H9 (cell line): ENCODE measurements around the gene ATAD3B. TPM values are rescaled to one million over a fixed set of nuclear protein-coding genes. Genes with fewer than 3 reads are reported as not detected.
A peak's percentile ranks its signal among the peaks of the same experiment; 100 is the strongest.

Source experiments
- DNase-seq: peaks from one replicate; pipeline ENCODE4 v3.0.0-alpha.2; 2017
- H2AFZ ChIP-seq: one replicate; pipeline ENCODE4 v1.6.1; 2013; ENCODE audit warnings: mild to moderate bottlenecking, low read length, control low read depth, moderate library complexity
- H2AK5ac ChIP-seq: 2 replicates; pipeline ENCODE4 v1.6.1; 2013; ENCODE audit warnings: low read length, control low read depth, mixed read lengths; ENCODE audit not compliant: insufficient read length
- H2BK120ac ChIP-seq: one replicate; pipeline ENCODE4 v1.6.1; 2013; ENCODE audit warnings: low read depth, mild to moderate bottlenecking, low read length, control low read depth, inconsistent platforms; ENCODE audit not compliant: poor library complexity, severe bottlenecking
- H2BK12ac ChIP-seq: 2 replicates; pipeline ENCODE4 v1.6.1; 2013; ENCODE audit warnings: low read length, control low read depth, mixed read lengths, low read depth; ENCODE audit not compliant: insufficient read length
- H2BK15ac ChIP-seq: 2 replicates; pipeline ENCODE4 v1.6.1; 2013; ENCODE audit warnings: low read depth, low read length, control low read depth
- H2BK20ac ChIP-seq: one replicate; pipeline ENCODE4 v1.6.1; 2013; ENCODE audit warnings: low read depth, mild to moderate bottlenecking, low read length, control low read depth, inconsistent platforms; ENCODE audit not compliant: poor library complexity, severe bottlenecking
- H2BK5ac ChIP-seq: 2 replicates; pipeline ENCODE4 v1.6.1; 2013; ENCODE audit warnings: low read length, control low read depth, mixed read lengths; ENCODE audit not compliant: insufficient read length
- H3K14ac ChIP-seq: 2 replicates; pipeline ENCODE4 v1.6.1; 2013; ENCODE audit warnings: low read length, control low read depth; ENCODE audit not compliant: insufficient read depth
- H3K18ac ChIP-seq: 2 replicates; pipeline ENCODE4 v1.6.1; 2013; ENCODE audit warnings: low read depth, mild to moderate bottlenecking, mixed read lengths, low read length, control low read depth; ENCODE audit not compliant: insufficient read length
- H3K23ac ChIP-seq: 2 replicates; pipeline ENCODE4 v1.6.1; 2013; ENCODE audit warnings: low read length, control low read depth, mixed read lengths, low read depth; ENCODE audit not compliant: insufficient read length
- H3K23me2 ChIP-seq: 2 replicates; pipeline ENCODE4 v1.6.1; 2013; ENCODE audit warnings: low read depth, mild to moderate bottlenecking, mixed read lengths, low read length, control low read depth; ENCODE audit not compliant: insufficient read length, poor library complexity, severe bottlenecking
- H3K27ac ChIP-seq: 2 replicates; pipeline ENCODE4 v1.5.1; 2013; ENCODE audit warnings: low read length, control low read depth, mixed read lengths, low read depth; ENCODE audit not compliant: insufficient read length
- H3K27me3 ChIP-seq: 2 replicates; pipeline ENCODE4 v1.6.1; 2013; ENCODE audit warnings: low read length, control low read depth, inconsistent platforms; ENCODE audit not compliant: insufficient read depth
- H3K4ac ChIP-seq: 2 replicates; pipeline ENCODE4 v1.6.1; 2013; ENCODE audit warnings: low read depth, mild to moderate bottlenecking, control low read depth, inconsistent platforms, low read length, moderate library complexity
- H3K4me1 ChIP-seq: 2 replicates; pipeline ENCODE4 v1.6.1; 2013; ENCODE audit warnings: low read length, control low read depth, inconsistent platforms; ENCODE audit not compliant: insufficient read depth
- H3K4me2 ChIP-seq: 2 replicates; pipeline ENCODE4 v1.6.1; 2013; ENCODE audit warnings: low read length, control low read depth, mixed read lengths; ENCODE audit not compliant: insufficient read length, insufficient read depth
- H3K56ac ChIP-seq: 2 replicates; pipeline ENCODE4 v1.6.1; 2013; ENCODE audit warnings: low read depth, mild to moderate bottlenecking, mixed read lengths, low read length, control low read depth; ENCODE audit not compliant: insufficient read length
- H3K79me1 ChIP-seq: 2 replicates; pipeline ENCODE4 v1.6.1; 2013; ENCODE audit warnings: low read depth, mild to moderate bottlenecking, moderate library complexity, low read length, control low read depth, inconsistent platforms; ENCODE audit not compliant: insufficient read depth, poor library complexity, severe bottlenecking
- H3K79me2 ChIP-seq: 2 replicates; pipeline ENCODE4 v1.6.1; 2013; ENCODE audit warnings: low read length, control low read depth, inconsistent platforms; ENCODE audit not compliant: insufficient read depth
- H3K9ac ChIP-seq: 2 replicates; pipeline ENCODE4 v1.6.1; 2013; ENCODE audit warnings: low read length, control low read depth, mixed read lengths; ENCODE audit not compliant: insufficient read length; ENCODE audit errors: extremely low read depth
- H3K9me3 ChIP-seq: one replicate; pipeline ENCODE4 v1.6.1; 2013; ENCODE audit warnings: low read depth, low read length, inconsistent platforms; ENCODE audit not compliant: control insufficient read depth
- H3T11ph ChIP-seq: one replicate; pipeline ENCODE4 v1.6.1; 2013; ENCODE audit warnings: mild to moderate bottlenecking, low read length, control low read depth, inconsistent platforms
- H4K20me1 ChIP-seq: one replicate; pipeline ENCODE4 v1.6.1; 2013; ENCODE audit not compliant: control insufficient read depth, insufficient read length, insufficient read depth
- H4K5ac ChIP-seq: 2 replicates; pipeline ENCODE4 v1.6.1; 2013; ENCODE audit warnings: low read depth, mild to moderate bottlenecking, mixed read lengths, low read length, control low read depth; ENCODE audit not compliant: insufficient read length
- H4K8ac ChIP-seq: replicated peaks from 2 replicates; pipeline ENCODE4 v1.6.1; 2013; ENCODE audit warnings: low read length, control low read depth, mixed read lengths, low read depth; ENCODE audit not compliant: insufficient read length
- H4K91ac ChIP-seq: 2 replicates; pipeline ENCODE4 v1.6.1; 2013; ENCODE audit warnings: low read depth, mild to moderate bottlenecking, moderate library complexity, mixed read lengths, low read length, control low read depth; ENCODE audit not compliant: insufficient read length
- H3K27ac Mint-ChIP-seq, 3 experiments: 2 replicates in 2 of 3; 3 replicates in 1 of 3; pipeline ENCODE4 v1.8.0; 2020 to 2021; ENCODE audit warnings: mixed read lengths in 3 of 3, mild to moderate bottlenecking in 1 of 3, moderate library complexity in 1 of 3
- H3K27me3 Mint-ChIP-seq: 2 replicates; pipeline ENCODE4 v1.8.0; 2021; ENCODE audit warnings: low read depth, mild to moderate bottlenecking, moderate library complexity, mixed read lengths
- H3K36me3 Mint-ChIP-seq, 3 experiments: 2 replicates in 2 of 3; 3 replicates in 1 of 3; pipeline ENCODE4 v1.8.0; 2020 to 2021; ENCODE audit warnings: low read depth in 3 of 3, mixed read lengths in 3 of 3; ENCODE audit not compliant: insufficient read depth in 1 of 3
- H3K4me1 Mint-ChIP-seq, 2 experiments: 2 replicates each; pipeline ENCODE4 v1.8.0; 2020; ENCODE audit warnings: mixed read lengths in 2 of 2
- H3K4me3 Mint-ChIP-seq, 2 experiments: 2 replicates in 1 of 2; 3 replicates in 1 of 2; pipeline ENCODE4 v1.8.0; 2020 to 2021; ENCODE audit warnings: mild to moderate bottlenecking in 2 of 2, mixed read lengths in 2 of 2, moderate library complexity in 1 of 2
- H3K9me3 Mint-ChIP-seq, 2 experiments: 2 replicates in 1 of 2; 3 replicates in 1 of 2; pipeline ENCODE4 v1.8.0; 2020; ENCODE audit warnings: mild to moderate bottlenecking in 2 of 2, mixed read lengths in 2 of 2, moderate library complexity in 1 of 2
- WGBS: extraction: QIAGEN DNeasy Blood & Tissue Kit; methylation state at CpG from one replicate; pipeline ENCODE4 v1.1.7; 2013; ENCODE audit warnings: missing lambda C conversion rate, low lambda C conversion rate, mixed read lengths; ENCODE audit not compliant: insufficient read length; ENCODE audit errors: extremely low coverage; 5-methylcytosine and 5-hydroxymethylcytosine counted together
- total RNA-seq: library from RNA; stranded (reverse); gene quantifications from 2 replicates; pipeline ENCODE4 v1.2.1, GENCODE V29; 2021
- TF ChIP-seq, protein P1 (sequence below): fragments of 200-600 bp; sonication (generic); conservative IDR thresholded peaks from 3 replicates; pipeline ENCODE4 v1.8.0; 2021; ENCODE audit warnings: antibody characterized with exemption, mild to moderate bottlenecking

Gene ATAD3B
- total RNA-seq, 1 experiment from 2014 or later = 78.6 TPM

DNA sequence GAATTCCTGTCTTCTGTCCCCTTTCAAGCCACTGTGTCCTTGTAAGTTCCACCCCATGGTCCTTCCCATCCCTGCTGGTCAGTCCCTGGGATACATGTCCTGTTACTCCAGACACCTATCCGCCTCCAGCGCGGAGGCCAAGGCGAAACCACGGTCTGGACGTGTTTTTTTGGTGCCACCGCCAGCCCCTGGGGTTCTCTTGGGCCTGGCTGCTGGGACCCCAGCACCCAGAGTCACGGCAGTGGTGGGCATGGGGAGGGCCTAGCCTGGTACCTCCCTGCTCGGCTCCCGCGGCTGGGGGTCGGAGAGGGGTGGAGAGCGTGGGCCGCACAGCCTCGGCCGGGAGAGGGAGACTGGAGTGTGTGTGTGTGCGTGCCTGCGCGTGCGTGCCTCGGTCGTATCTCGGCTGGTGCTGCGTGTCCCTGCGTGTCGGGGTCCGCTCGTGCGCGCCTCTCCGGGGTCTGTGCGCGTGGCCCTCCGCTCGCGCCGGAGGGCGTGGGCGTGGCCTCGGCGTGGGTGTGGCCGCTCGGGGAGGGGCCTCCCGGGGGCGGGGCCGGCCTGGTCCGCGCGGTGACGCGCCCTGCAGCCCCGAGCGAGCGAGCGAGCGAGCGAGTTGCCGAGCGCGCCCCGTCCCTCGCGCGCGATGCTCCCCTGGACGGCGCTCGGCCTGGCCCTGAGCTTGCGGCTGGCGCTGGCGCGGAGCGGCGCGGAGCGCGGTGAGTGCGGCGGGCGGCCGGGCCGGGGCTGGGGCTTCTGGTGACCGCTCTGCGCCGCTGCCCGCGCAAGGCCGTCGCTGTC is 36.3 kb upstream of the ATAD3B start, which contains the start of gene VWA1:
VWA1 (plus strand) TSS at position 585 of the 798 bp plus-strand sequence; CDS start at position 644, 59 bp downstream.
- WGBS = no CpG with 5 or more reads among the region's 89 CpGs
- H4K5ac ChIP-seq = no peak within 1 kb of the TSS
- no peak within 1 kb of the TSS for H3K56ac ChIP-seq
- peaks cover 2% of the 10 kb centered on the region; the same call in 1 of the 2 replicates for H3K4me1 ChIP-seq
- peak within 1 kb of the TSS; percentile 28 to 58 (median 34); a peak in 1 of 7 replicates for H3K27ac Mint-ChIP-seq
- H3K27ac ChIP-seq = no peak within 1 kb of the TSS
- no peaks in the 10 kb centered on the region; a peak in 1 of 7 replicates for H3K36me3 Mint-ChIP-seq
- TF ChIP-seq, protein P1, sequence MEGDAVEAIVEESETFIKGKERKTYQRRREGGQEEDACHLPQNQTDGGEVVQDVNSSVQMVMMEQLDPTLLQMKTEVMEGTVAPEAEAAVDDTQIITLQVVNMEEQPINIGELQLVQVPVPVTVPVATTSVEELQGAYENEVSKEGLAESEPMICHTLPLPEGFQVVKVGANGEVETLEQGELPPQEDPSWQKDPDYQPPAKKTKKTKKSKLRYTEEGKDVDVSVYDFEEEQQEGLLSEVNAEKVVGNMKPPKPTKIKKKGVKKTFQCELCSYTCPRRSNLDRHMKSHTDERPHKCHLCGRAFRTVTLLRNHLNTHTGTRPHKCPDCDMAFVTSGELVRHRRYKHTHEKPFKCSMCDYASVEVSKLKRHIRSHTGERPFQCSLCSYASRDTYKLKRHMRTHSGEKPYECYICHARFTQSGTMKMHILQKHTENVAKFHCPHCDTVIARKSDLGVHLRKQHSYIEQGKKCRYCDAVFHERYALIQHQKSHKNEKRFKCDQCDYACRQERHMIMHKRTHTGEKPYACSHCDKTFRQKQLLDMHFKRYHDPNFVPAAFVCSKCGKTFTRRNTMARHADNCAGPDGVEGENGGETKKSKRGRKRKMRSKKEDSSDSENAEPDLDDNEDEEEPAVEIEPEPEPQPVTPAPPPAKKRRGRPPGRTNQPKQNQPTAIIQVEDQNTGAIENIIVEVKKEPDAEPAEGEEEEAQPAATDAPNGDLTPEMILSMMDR = no peak
- no peak for DNase-seq
- no peak within 1 kb of the TSS for H4K91ac ChIP-seq
- H3K4ac ChIP-seq = no peak within 1 kb of the TSS
- peaks cover 2% of the 10 kb centered on the region; the same call in 1 of the 2 replicates for H3K79me2 ChIP-seq
- no peaks in the 10 kb centered on the region for H3K9me3 Mint-ChIP-seq
- no peak within 1 kb of the TSS for H2BK5ac ChIP-seq
- peak within 1 kb of the TSS; percentile 25 for H3K9ac ChIP-seq
- no peaks in the 10 kb centered on the region for H3K27me3 ChIP-seq
- H3K9me3 ChIP-seq = no peaks in the 10 kb centered on the region
- no peak within 1 kb of the TSS for H4K8ac ChIP-seq
- no peak within 1 kb of the TSS for H3K18ac ChIP-seq
- H3K4me2 ChIP-seq = peak within 1 kb of the TSS; percentile 59
- H4K20me1 ChIP-seq = no peaks in the 10 kb centered on the region
- H3K27me3 Mint-ChIP-seq = no peaks in the 10 kb centered on the region
- no peak within 1 kb of the TSS for H2BK15ac ChIP-seq
- H2AK5ac ChIP-seq = no peak within 1 kb of the TSS
- no peak within 1 kb of the TSS for H3K14ac ChIP-seq
- H3K4me1 Mint-ChIP-seq = peaks cover 22 to 37% of the 10 kb centered on the region in 2 experiments
- no peak within 1 kb of the TSS for H2BK120ac ChIP-seq
- H3K4me3 Mint-ChIP-seq = peak within 1 kb of the TSS; percentile 78 to 87
- H3K23ac ChIP-seq = no peak within 1 kb of the TSS
- no peak within 1 kb of the TSS for H2BK20ac ChIP-seq
- H3T11ph ChIP-seq = no peak within 1 kb of the TSS
- no peak within 1 kb of the TSS for H2AFZ ChIP-seq
- H2BK12ac ChIP-seq = no peak within 1 kb of the TSS
- H3K23me2 ChIP-seq = peaks cover 10% of the 10 kb centered on the region
- H3K79me1 ChIP-seq = no peaks in the 10 kb centered on the region
